DOHH2 (cell line): ENCODE data around the gene CRYBG1.

ENCODE experiments used
- H3F3A ChIP-seq: fragments of 200-600 bp; sonication (generic), shearing (Covaris generic); 2 replicates; pipeline ENCODE4 v1.6.0; 2016; ENCODE audit warnings: antibody characterized with exemption, mild to moderate bottlenecking; ENCODE audit not compliant: control insufficient read depth, insufficient read depth
- H3K27ac ChIP-seq: fragments of 200-600 bp; sonication (generic); 2 replicates; pipeline ENCODE4 v1.5.1; 2014; ENCODE audit warnings: low read depth, mild to moderate bottlenecking, low read length, moderate library complexity
- H3K27me3 ChIP-seq: fragments of 200-600 bp; sonication (generic); 2 replicates; pipeline ENCODE4 v1.6.1; 2014; ENCODE audit warnings: mild to moderate bottlenecking, low read length, mixed read lengths; ENCODE audit not compliant: control insufficient read depth
- H3K36me3 ChIP-seq: fragments of 200-600 bp; sonication (generic); 2 replicates; pipeline ENCODE4 v1.6.1; 2014; ENCODE audit warnings: mild to moderate bottlenecking, low read length, moderate library complexity, mixed read lengths; ENCODE audit not compliant: control insufficient read depth
- H3K4me1 ChIP-seq: fragments of 200-600 bp; sonication (generic); 2 replicates; pipeline ENCODE4 v1.6.1; 2014; ENCODE audit warnings: mild to moderate bottlenecking, low read length, mixed read lengths; ENCODE audit not compliant: control insufficient read depth
- H3K4me2 ChIP-seq: fragments of 200-600 bp; sonication (generic); 2 replicates; pipeline ENCODE4 v1.6.0; 2014; ENCODE audit warnings: mild to moderate bottlenecking, low read length, moderate library complexity
- H3K4me3 ChIP-seq: fragments of 200-600 bp; sonication (generic); 2 replicates; pipeline ENCODE4 v1.5.1; 2014; ENCODE audit warnings: mild to moderate bottlenecking, low read length, mixed read lengths
- H3K79me2 ChIP-seq: fragments of 200-600 bp; sonication (generic); 2 replicates; pipeline ENCODE4 v1.6.1; 2014; ENCODE audit warnings: mild to moderate bottlenecking, low read length, mixed read lengths; ENCODE audit not compliant: control insufficient read depth
- H3K9me2 ChIP-seq: fragments of 200-600 bp; sonication (generic); replicated peaks from 2 replicates; pipeline ENCODE4 v1.6.1; 2014; ENCODE audit warnings: mild to moderate bottlenecking, low read length, mixed read lengths; ENCODE audit not compliant: control insufficient read depth
- H3K9me3 ChIP-seq: fragments of 200-600 bp; sonication (generic); 2 replicates; pipeline ENCODE4 v1.6.1; 2014; ENCODE audit warnings: antibody characterized with exemption, low read length, mixed read lengths; ENCODE audit not compliant: control insufficient read depth, insufficient read depth
- H4K20me1 ChIP-seq: fragments of 200-600 bp; sonication (generic); 2 replicates; pipeline ENCODE4 v1.6.0; 2014; ENCODE audit warnings: low read depth, mild to moderate bottlenecking, antibody characterized with exemption, low read length, moderate library complexity; ENCODE audit not compliant: control insufficient read depth, insufficient read depth
- CTCF ChIP-seq: fragments of 200-600 bp; sonication (generic); IDR thresholded peaks from one replicate; pipeline ENCODE4 v1.5.1; 2014; ENCODE audit warnings: antibody characterized with exemption, mild to moderate bottlenecking, low read depth, low read length; ENCODE audit not compliant: poor library complexity, severe bottlenecking
- EZH2phosphoT487 ChIP-seq: fragments of 200-600 bp; sonication (generic); IDR thresholded peaks from 2 replicates; pipeline ENCODE4 v1.6.1; 2017; ENCODE audit warnings: borderline replicate concordance, mild to moderate bottlenecking, antibody characterized with exemption, low read length, moderate library complexity, mixed read lengths

The CRYBG1 gene

DNA sequence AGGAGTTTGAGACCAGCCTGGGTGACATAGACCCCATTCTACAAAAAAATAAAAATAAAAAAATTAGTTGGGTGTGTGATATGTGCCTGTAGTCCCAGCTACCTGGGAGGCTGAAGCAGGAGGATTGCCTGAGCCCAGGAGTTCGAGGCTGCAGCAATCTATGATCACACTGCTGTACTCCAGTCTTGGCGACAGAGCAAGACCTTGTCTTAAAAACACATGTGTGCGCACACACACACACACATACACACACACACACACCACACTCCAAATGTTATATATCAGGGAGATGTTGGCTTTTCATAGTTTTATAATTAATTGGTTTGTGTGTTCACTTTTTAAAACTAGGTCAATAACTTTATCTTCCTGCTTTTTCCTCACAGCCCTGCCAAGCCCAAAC is 158.2 kb downstream of the CRYBG1 start:
- Histone ChIP-seq H3K79me2 (peaks cover 97% of the 10 kb centered on the region), H3K4me2 (peak overlapping the region; percentile 95), H3K27me3 (no peaks in the 10 kb centered on the region), H3K4me1 (peaks cover 88% of the 10 kb centered on the region), H3K9me3 (no peaks in the 10 kb centered on the region), H3F3A (peaks cover 42% of the 10 kb centered on the region), H3K4me3 (peak overlapping the region; percentile 74), H3K9me2 (no peaks in the 10 kb centered on the region), H4K20me1 (no peaks in the 10 kb centered on the region), H3K36me3 (peaks cover 61% of the 10 kb centered on the region), H3K27ac (peak overlapping the region; percentile 94)
- TF ChIP-seq CTCF (no peak), EZH2phosphoT487 (no peak)

DNA sequence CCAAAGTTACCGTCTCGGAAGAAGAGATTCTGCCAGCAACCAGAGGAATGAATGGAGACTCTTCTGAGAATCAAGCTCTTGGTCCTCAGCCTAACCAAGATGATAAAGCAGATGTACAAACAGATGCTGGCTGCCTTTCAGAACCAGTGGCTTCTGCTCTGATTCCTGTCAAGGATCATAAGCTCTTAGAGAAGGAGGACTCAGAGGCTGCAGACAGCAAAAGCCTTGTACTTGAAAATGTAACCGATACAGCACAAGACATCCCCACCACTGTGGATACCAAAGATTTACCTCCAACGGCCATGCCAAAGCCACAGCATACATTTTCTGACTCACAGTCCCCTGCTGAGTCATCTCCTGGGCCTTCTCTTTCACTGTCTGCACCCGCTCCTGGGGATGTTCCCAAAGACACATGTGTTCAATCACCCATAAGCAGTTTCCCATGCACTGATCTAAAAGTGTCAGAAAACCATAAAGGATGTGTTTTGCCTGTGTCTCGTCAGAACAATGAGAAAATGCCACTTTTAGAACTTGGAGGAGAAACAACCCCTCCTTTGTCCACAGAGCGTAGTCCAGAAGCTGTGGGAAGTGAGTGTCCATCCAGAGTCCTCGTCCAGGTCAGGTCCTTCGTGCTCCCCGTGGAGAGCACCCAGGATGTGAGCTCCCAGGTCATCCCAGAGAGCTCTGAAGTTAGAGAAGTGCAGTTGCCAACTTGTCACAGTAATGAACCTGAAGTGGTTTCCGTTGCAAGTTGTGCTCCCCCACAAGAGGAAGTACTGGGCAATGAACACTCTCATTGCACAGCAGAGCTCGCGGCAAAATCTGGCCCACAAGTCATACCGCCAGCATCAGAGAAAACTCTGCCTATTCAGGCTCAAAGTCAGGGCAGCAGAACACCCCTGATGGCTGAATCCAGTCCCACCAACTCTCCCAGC is 159.2 kb downstream of the CRYBG1 start:
- H3K4me2 ChIP-seq, result peak overlapping the region; percentile 95
- H3K27me3 ChIP-seq, result no peaks in the 10 kb centered on the region
- peaks cover 36% of the 10 kb centered on the region for H3F3A ChIP-seq
- peak overlapping the region; percentile 74 for H3K4me3 ChIP-seq
- H3K36me3 ChIP-seq, result peaks cover 56% of the 10 kb centered on the region
- H3K79me2 ChIP-seq, result peaks cover 97% of the 10 kb centered on the region
- peak overlapping the region; percentile 94 for H3K27ac ChIP-seq
- no peaks in the 10 kb centered on the region for H3K9me2 ChIP-seq
- no peaks in the 10 kb centered on the region for H3K9me3 ChIP-seq
- TF ChIP-seq EZH2phosphoT487 (no peak), CTCF (no peak)
- H3K4me1 ChIP-seq, result peaks cover 90% of the 10 kb centered on the region
- no peaks in the 10 kb centered on the region for H4K20me1 ChIP-seq

DNA sequence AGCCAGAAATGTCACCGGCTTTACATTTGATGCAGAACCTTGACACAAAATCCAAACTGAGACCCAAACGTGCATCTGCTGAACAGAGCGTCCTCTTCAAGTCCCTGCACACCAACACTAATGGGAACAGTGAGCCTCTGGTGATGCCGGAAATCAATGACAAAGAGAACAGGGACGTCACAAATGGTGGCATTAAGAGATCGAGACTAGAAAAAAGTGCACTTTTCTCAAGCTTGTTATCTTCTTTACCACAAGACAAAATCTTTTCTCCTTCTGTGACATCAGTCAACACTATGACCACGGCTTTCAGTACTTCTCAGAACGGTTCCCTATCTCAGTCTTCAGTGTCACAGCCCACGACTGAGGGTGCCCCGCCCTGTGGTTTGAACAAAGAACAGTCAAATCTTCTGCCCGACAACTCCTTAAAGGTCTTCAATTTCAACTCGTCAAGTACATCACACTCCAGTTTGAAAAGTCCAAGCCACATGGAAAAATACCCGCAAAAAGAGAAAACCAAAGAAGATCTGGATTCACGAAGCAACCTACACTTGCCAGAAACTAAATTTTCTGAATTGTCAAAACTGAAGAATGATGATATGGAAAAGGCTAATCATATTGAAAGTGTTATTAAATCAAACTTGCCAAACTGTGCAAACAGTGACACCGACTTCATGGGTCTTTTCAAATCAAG is 160.3 kb downstream of the CRYBG1 start:
- peak overlapping the region; percentile 95 for H3K4me2 ChIP-seq
- peaks cover 97% of the 10 kb centered on the region for H3K4me1 ChIP-seq
- H3K9me2 ChIP-seq, result no peaks in the 10 kb centered on the region
- peak overlapping the region; percentile 94 for H3K27ac ChIP-seq
- peaks cover 97% of the 10 kb centered on the region for H3K79me2 ChIP-seq
- TF ChIP-seq CTCF (no peak), EZH2phosphoT487 (no peak)
- H3F3A ChIP-seq, result peaks cover 40% of the 10 kb centered on the region
- no peaks in the 10 kb centered on the region for H3K27me3 ChIP-seq
- H3K36me3 ChIP-seq, result peaks cover 60% of the 10 kb centered on the region
- H3K4me3 ChIP-seq, result peak overlapping the region; percentile 74
- no peaks in the 10 kb centered on the region for H3K9me3 ChIP-seq
- H4K20me1 ChIP-seq, result no peaks in the 10 kb centered on the region
